ENCODE measurements around the gene C1orf232.

The C1orf232 gene

DNA sequence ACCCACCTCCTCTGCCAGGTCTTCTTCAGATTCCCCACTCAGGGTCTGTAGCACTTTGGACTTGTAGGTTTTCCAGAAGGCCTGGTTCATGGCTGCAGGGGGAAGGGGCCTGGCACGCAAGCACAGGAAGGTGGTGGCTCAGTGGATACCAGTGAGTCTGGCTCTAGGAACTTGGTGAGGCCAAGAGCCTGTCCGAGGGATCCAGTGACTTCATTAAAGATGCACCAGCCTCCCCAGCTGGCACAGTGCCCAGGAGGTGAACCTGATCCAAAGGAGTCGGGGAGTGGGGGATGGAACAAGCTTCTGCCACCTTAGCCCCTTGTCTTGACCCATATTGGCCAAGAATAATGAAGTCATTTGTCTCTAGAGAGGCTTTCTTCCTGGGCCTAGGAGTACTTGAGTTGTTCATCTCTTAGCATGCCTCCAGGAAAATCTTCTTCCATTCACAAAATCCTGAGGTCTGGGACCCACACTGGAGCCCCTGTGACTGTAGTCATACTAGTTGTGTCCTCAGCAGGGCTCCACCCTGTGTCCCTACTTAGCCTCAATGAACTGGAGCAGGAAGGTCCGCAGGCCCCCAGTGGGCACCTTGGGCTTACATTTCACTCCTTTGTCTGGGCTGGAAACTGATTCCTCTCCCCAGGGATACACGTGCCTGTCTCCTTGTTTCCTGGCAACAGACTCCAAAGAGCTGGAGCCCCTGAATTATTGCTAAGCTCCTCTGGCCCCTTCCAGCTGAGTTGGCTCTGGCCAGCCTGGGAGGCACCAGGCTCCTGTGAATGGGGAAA is at the start of gene C1orf232:
Gene C1orf232, minus strand, starts transcription at position 554 of the 788 bp plus-strand sequence. Its CDS starts 464 bp downstream, at position 90.
- Histone ChIP-seq H3K27ac (ENCODE audit: low read depth, low read length) (peak within 1 kb of the TSS; percentile 56), H3K4me3 (ENCODE audit: low read depth in 1 of 2, low read length in 2 of 2) (peak within 1 kb of the TSS; percentile 84 to 94), H3K9ac (ENCODE audit: low read depth in 1 of 2, low read length in 2 of 2) (peak within 1 kb of the TSS; percentile 86 to 96), H3K36me3 (ENCODE audit: control insufficient read depth in 1 of 2, insufficient read depth in 2 of 2, low read length in 2 of 2) (no peaks in the 10 kb centered on the region), H3K9me3 (ENCODE audit: control insufficient read depth in 1 of 2, low read length in 2 of 2) (no peaks in the 10 kb centered on the region), H3K27me3 (ENCODE audit: control insufficient read depth in 1 of 2, insufficient read depth in 2 of 2, low read length in 2 of 2) (no peaks in the 10 kb centered on the region), H3K4me1 (ENCODE audit: control insufficient read depth in 1 of 2, insufficient read depth in 2 of 2, low read length in 2 of 2) (peaks cover 15 to 24% of the 10 kb centered on the region in 2 donors)

DNA sequence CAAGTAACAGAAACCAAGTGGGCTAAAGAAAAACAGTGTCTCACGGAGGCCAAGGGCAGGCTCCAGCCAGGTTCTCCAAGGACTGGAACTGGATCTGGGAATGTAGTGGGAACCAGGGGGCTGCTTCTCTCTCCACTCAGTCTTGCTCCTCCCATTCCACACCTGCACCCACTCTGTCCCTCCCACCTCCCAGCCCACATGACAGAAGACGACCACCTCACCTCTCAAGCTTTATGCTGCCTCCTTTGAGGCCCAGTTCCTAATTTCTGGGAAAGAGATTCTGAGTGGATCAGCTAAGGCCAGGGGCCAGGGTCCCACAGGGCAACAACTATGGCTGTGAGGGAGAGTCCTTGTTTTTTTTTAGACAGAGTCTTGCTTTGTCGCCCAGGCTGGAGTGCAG is 46.5 kb upstream of the C1orf232 start:
- Histone ChIP-seq H3K27ac (ENCODE audit: low read depth, low read length) (no peak overlapping the region), H3K27me3 (ENCODE audit: control insufficient read depth in 1 of 2, insufficient read depth in 2 of 2, low read length in 2 of 2) (peaks cover under 1 to 3% of the 10 kb centered on the region in 2 donors), H3K9ac (ENCODE audit: low read depth in 1 of 2, low read length in 2 of 2) (no peak overlapping the region), H3K9me3 (ENCODE audit: control insufficient read depth in 1 of 2, low read length in 2 of 2) (no peaks in the 10 kb centered on the region), H3K36me3 (ENCODE audit: control insufficient read depth in 1 of 2, insufficient read depth in 2 of 2, low read length in 2 of 2) (no peaks in the 10 kb centered on the region), H3K4me1 (ENCODE audit: control insufficient read depth in 1 of 2, insufficient read depth in 2 of 2, low read length in 2 of 2) (no peaks in the 10 kb centered on the region), H3K4me3 (ENCODE audit: low read depth in 1 of 2, low read length in 2 of 2) (no peak overlapping the region)

DNA sequence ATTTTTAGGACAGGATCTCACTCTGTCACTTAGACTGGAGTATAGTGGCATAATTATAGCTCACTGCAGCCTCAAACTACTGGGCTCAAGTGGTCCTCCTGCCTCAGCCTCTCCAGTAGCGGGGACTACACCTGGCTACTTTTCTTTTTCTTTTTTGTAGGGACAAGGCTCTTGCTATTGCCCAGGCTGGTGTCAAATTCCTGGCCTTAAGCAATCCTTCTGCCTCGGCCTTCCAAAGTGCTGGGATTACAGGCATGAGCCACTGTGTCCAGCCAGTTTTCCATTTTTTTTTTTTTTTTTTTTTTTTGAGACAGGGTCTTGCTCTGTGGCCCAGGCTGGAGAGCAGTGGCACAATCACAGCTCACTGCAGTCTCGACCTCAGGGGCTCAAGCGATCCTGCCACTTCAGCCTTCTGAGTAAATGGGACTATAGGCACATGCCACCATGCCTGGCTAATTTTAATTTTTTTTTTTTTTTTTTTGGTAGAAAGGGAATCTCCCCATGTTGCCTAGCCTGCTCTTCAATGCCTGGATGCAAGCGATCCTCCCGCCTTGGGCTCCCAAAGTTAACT is 44.7 kb upstream of the C1orf232 start:
- Histone ChIP-seq H3K27ac (ENCODE audit: low read depth, low read length) (no peak overlapping the region), H3K27me3 (ENCODE audit: control insufficient read depth in 1 of 2, insufficient read depth in 2 of 2, low read length in 2 of 2) (no peaks in the 10 kb centered on the region), H3K4me1 (ENCODE audit: control insufficient read depth in 1 of 2, insufficient read depth in 2 of 2, low read length in 2 of 2) (no peaks in the 10 kb centered on the region), H3K9me3 (ENCODE audit: control insufficient read depth in 1 of 2, low read length in 2 of 2) (no peaks in the 10 kb centered on the region), H3K36me3 (ENCODE audit: control insufficient read depth in 1 of 2, insufficient read depth in 2 of 2, low read length in 2 of 2) (no peaks in the 10 kb centered on the region), H3K9ac (ENCODE audit: low read depth in 1 of 2, low read length in 2 of 2) (no peak overlapping the region), H3K4me3 (ENCODE audit: low read depth in 1 of 2, low read length in 2 of 2) (no peak overlapping the region)

DNA sequence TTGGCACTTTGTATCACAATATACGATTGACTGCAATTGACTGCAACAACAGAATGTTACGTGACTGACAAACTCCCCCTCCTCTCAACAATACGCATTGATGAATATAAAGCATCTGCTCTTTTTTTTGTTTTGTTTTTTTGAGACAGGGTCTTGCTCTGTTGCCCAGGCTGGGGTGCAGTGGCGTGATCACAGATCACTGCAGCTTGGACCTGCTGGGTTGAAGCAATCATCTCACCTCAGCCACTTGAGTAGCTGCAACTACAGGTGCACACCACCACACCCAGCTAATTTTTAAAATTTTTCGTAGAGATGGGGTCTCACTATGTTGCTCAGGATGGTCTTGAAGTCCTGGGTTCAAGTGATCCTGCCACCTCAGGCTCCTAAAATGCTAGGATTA is 44.0 kb upstream of the C1orf232 start:
- H3K27me3 ChIP-seq (ENCODE audit: control insufficient read depth in 1 of 2, insufficient read depth in 2 of 2, low read length in 2 of 2), result no peaks in the 10 kb centered on the region
- no peak overlapping the region for H3K27ac ChIP-seq (ENCODE audit: low read depth, low read length)
- no peaks in the 10 kb centered on the region for H3K4me1 ChIP-seq (ENCODE audit: control insufficient read depth in 1 of 2, insufficient read depth in 2 of 2, low read length in 2 of 2)
- no peak overlapping the region for H3K4me3 ChIP-seq (ENCODE audit: low read depth in 1 of 2, low read length in 2 of 2)
- H3K9ac ChIP-seq (ENCODE audit: low read depth in 1 of 2, low read length in 2 of 2), result no peak overlapping the region
- H3K9me3 ChIP-seq (ENCODE audit: control insufficient read depth in 1 of 2, low read length in 2 of 2), result no peaks in the 10 kb centered on the region
- no peaks in the 10 kb centered on the region for H3K36me3 ChIP-seq (ENCODE audit: control insufficient read depth in 1 of 2, insufficient read depth in 2 of 2, low read length in 2 of 2)

DNA sequence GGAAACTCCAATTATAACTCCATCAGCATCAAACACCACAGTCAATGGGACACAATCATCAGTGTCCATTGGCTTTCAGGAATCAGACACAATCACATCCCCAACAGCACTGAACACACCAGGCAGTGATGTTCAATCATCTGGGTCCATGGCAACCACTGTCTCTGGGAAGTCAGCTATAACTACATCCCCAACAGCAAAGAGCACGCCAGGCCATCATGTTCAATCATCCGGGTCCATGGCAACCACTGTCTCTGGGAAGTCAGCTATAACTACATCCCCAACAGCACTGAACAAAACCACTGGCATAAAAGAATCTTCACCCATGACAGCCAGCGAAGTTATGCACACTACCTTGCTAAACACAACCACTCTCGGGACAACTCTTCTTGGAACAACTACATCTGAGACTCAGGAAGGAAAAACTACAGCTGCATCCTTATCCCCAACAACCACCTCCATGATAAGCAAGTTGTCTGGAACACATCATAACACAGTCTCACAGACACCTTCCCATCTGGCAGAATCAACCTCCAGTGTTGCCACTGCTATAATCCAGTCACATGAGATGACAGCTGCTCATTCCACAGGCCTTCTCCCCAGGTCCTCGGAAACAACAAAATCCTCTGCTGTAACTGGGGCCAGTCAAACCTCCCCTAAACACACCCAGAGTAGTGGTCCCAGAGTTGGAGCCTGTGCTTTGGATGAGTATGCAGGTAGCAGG is 41.5 kb upstream of the C1orf232 start:
- Histone ChIP-seq H3K27me3 (ENCODE audit: control insufficient read depth in 1 of 2, insufficient read depth in 2 of 2, low read length in 2 of 2) (no peaks in the 10 kb centered on the region), H3K27ac (ENCODE audit: low read depth, low read length) (no peak overlapping the region), H3K4me3 (ENCODE audit: low read depth in 1 of 2, low read length in 2 of 2) (no peak overlapping the region), H3K36me3 (ENCODE audit: control insufficient read depth in 1 of 2, insufficient read depth in 2 of 2, low read length in 2 of 2) (no peaks in the 10 kb centered on the region), H3K9me3 (ENCODE audit: control insufficient read depth in 1 of 2, low read length in 2 of 2) (no peaks in the 10 kb centered on the region), H3K9ac (ENCODE audit: low read depth in 1 of 2, low read length in 2 of 2) (no peak overlapping the region), H3K4me1 (ENCODE audit: control insufficient read depth in 1 of 2, insufficient read depth in 2 of 2, low read length in 2 of 2) (no peaks in the 10 kb centered on the region)

DNA sequence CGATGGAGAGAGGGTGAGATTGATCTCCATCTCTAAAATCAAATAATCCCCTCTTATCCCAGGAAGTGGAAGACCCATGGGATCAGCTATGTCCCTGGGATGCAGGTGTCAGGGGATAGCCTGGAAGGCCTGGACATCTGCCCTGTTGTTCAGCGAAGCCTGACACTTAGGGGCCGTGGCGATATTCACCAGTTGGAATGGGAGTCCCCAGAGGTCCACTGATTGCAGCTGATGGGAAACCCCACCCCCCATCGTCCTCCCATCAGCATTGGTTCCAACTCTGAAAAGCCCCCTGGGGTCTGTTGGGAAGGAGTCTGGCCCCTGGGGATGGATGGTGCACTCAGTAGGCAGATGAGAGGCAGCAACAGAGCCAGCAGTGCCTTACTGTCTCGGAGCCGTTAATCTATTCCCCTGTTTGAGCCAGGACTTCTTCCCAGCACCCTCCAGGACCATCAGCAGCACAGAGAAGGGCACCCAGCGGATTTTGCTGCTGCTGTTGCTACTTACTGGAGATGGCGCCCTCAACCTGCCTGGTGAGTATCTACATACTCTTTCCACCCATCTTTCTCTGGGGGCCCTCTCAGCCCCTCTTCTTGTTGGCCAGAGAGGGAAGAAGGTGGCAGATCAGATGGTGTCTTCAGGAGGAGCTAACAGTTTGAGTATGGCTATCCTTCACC is 35.0 kb upstream of the C1orf232 start:
- H3K4me1 ChIP-seq (ENCODE audit: control insufficient read depth in 1 of 2, insufficient read depth in 2 of 2, low read length in 2 of 2), result peaks cover 0 to 5% of the 10 kb centered on the region in 2 donors
- H3K27me3 ChIP-seq (ENCODE audit: control insufficient read depth in 1 of 2, insufficient read depth in 2 of 2, low read length in 2 of 2), result peaks cover 0 to 6% of the 10 kb centered on the region in 2 donors
- no peak overlapping the region for H3K27ac ChIP-seq (ENCODE audit: low read depth, low read length)
- H3K9ac ChIP-seq (ENCODE audit: low read depth in 1 of 2, low read length in 2 of 2), result no peak overlapping the region
- H3K9me3 ChIP-seq (ENCODE audit: control insufficient read depth in 1 of 2, low read length in 2 of 2), result no peaks in the 10 kb centered on the region
- H3K4me3 ChIP-seq (ENCODE audit: low read depth in 1 of 2, low read length in 2 of 2), result no peak overlapping the region
- no peaks in the 10 kb centered on the region for H3K36me3 ChIP-seq (ENCODE audit: control insufficient read depth in 1 of 2, insufficient read depth in 2 of 2, low read length in 2 of 2)

DNA sequence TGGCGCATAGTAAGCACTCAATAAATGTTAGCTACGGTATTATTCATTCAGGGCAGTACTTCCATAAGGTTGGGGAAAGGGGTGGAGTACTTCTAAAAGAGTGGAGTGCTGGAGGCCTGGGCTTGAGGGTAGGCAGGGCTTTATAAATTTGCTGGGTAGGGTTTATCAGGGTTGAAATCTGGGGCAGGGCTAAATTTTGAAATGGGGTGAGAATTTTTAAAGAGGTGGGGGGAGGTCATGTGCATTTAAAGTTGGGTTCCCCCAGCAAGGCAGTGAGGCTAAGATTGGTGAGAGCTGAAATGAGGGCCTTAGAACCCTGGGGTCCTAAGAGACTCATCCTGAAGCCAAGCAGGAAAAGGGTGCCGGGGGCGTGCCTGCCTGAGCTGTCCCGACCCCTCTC is 31.6 kb upstream of the C1orf232 start:
- Histone ChIP-seq H3K27me3 (ENCODE audit: control insufficient read depth in 1 of 2, insufficient read depth in 2 of 2, low read length in 2 of 2) (peaks cover 0 to 6% of the 10 kb centered on the region in 2 donors), H3K9ac (ENCODE audit: low read depth in 1 of 2, low read length in 2 of 2) (no peak overlapping the region), H3K9me3 (ENCODE audit: control insufficient read depth in 1 of 2, low read length in 2 of 2) (no peaks in the 10 kb centered on the region), H3K4me3 (ENCODE audit: low read depth in 1 of 2, low read length in 2 of 2) (no peak overlapping the region), H3K4me1 (ENCODE audit: control insufficient read depth in 1 of 2, insufficient read depth in 2 of 2, low read length in 2 of 2) (peaks cover 0 to 5% of the 10 kb centered on the region in 2 donors), H3K36me3 (ENCODE audit: control insufficient read depth in 1 of 2, insufficient read depth in 2 of 2, low read length in 2 of 2) (no peaks in the 10 kb centered on the region), H3K27ac (ENCODE audit: low read depth, low read length) (no peak overlapping the region)

DNA sequence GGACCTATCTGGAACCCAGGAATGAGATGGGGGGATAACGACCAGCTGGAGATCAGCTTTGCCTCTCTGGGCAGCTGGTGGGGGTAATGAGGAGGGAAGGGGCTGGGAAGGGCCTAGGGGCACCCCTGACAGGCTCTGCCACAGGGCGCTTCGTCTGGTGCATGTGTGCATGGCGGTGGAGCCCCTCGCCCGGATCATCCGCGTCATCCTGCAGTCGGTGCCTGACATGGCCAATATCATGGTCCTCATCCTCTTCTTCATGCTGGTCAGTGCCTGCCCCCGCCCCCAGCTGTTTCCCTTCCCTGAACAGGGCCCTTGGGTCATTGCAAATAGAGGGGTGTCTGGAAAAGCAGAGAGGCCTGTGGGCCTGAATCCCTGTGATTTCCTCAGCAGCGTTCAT is 29.1 kb upstream of the C1orf232 start:
- Histone ChIP-seq H3K4me3 (ENCODE audit: low read depth in 1 of 2, low read length in 2 of 2) (no peak overlapping the region), H3K27me3 (ENCODE audit: control insufficient read depth in 1 of 2, insufficient read depth in 2 of 2, low read length in 2 of 2) (no peaks in the 10 kb centered on the region), H3K27ac (ENCODE audit: low read depth, low read length) (no peak overlapping the region), H3K36me3 (ENCODE audit: control insufficient read depth in 1 of 2, insufficient read depth in 2 of 2, low read length in 2 of 2) (no peaks in the 10 kb centered on the region), H3K4me1 (ENCODE audit: control insufficient read depth in 1 of 2, insufficient read depth in 2 of 2, low read length in 2 of 2) (peaks cover 0 to 5% of the 10 kb centered on the region in 2 donors), H3K9ac (ENCODE audit: low read depth in 1 of 2, low read length in 2 of 2) (no peak overlapping the region), H3K9me3 (ENCODE audit: control insufficient read depth in 1 of 2, low read length in 2 of 2) (no peaks in the 10 kb centered on the region)

DNA sequence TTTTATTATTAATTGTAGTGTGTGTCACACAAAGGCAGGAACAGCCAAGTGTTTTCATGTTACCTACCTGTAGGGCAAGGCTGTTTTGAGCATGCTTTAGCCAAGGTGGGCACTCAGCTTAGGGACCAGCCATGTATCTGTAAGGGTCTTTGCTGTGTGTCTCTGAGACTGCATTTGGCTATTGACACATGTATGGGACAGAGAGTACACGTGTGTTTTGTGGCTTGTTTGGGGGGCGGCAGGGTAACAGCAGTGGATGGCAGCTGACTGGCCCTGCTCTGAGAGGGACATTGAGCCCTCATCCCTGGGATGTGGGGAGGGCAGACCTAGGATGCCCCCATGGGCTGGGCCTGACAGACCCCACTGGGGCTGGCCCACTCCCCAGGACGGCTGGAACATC is 28.5 kb upstream of the C1orf232 start:
- H3K27ac ChIP-seq (ENCODE audit: low read depth, low read length), result no peak overlapping the region
- no peak overlapping the region for H3K4me3 ChIP-seq (ENCODE audit: low read depth in 1 of 2, low read length in 2 of 2)
- peaks cover 0 to 5% of the 10 kb centered on the region in 2 donors for H3K4me1 ChIP-seq (ENCODE audit: control insufficient read depth in 1 of 2, insufficient read depth in 2 of 2, low read length in 2 of 2)
- no peaks in the 10 kb centered on the region for H3K27me3 ChIP-seq (ENCODE audit: control insufficient read depth in 1 of 2, insufficient read depth in 2 of 2, low read length in 2 of 2)
- H3K9ac ChIP-seq (ENCODE audit: low read depth in 1 of 2, low read length in 2 of 2), result no peak overlapping the region
- no peaks in the 10 kb centered on the region for H3K9me3 ChIP-seq (ENCODE audit: control insufficient read depth in 1 of 2, low read length in 2 of 2)
- H3K36me3 ChIP-seq (ENCODE audit: control insufficient read depth in 1 of 2, insufficient read depth in 2 of 2, low read length in 2 of 2), result no peaks in the 10 kb centered on the region

DNA sequence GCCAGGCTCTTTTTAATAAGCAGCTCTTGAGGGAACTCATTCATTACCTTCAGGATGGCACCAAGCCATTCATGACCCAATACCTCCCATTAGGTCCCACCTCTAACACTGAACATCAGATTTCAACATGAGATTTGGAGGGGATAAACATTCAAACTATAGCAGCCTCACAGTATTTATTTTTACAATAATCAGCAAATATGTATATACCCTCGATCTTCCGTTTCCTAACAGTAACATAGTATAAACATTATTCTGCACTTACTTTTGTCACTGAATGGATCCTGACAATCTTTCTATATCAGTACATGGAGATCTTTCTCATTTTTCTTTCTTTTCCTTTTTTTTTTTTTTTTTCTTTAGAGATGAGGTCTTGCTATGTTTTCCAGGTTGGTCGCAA is 27.0 kb upstream of the C1orf232 start:
- H3K27me3 ChIP-seq (ENCODE audit: control insufficient read depth in 1 of 2, insufficient read depth in 2 of 2, low read length in 2 of 2), result no peaks in the 10 kb centered on the region
- no peak overlapping the region for H3K27ac ChIP-seq (ENCODE audit: low read depth, low read length)
- H3K36me3 ChIP-seq (ENCODE audit: control insufficient read depth in 1 of 2, insufficient read depth in 2 of 2, low read length in 2 of 2), result no peaks in the 10 kb centered on the region
- no peak overlapping the region for H3K9ac ChIP-seq (ENCODE audit: low read depth in 1 of 2, low read length in 2 of 2)
- no peaks in the 10 kb centered on the region for H3K4me1 ChIP-seq (ENCODE audit: control insufficient read depth in 1 of 2, insufficient read depth in 2 of 2, low read length in 2 of 2)
- no peak overlapping the region for H3K4me3 ChIP-seq (ENCODE audit: low read depth in 1 of 2, low read length in 2 of 2)
- no peaks in the 10 kb centered on the region for H3K9me3 ChIP-seq (ENCODE audit: control insufficient read depth in 1 of 2, low read length in 2 of 2)

Data from duodenal mucosa (tissue), 2 donors.